HepG2 (cell line): ENCODE results near the gene TNNT3. TPM values are rescaled to one million over a fixed set of nuclear protein-coding genes. Genes with fewer than 3 reads are reported as not detected.

ENCODE experiments used
- FOXM1 ChIP-seq: sonication (generic); formaldehyde crosslinking; IDR thresholded peaks from 2 replicates; pipeline ENCODE4 v1.5.0; 2020; ENCODE audit warnings: missing genetic modification reagents
- IKZF1 ChIP-seq: fragments of 450-650 bp; IDR thresholded peaks from 2 replicates; pipeline ENCODE4 v1.7.1; 2016
- MTF1 ChIP-seq: sonication (generic); formaldehyde crosslinking; IDR thresholded peaks from 2 replicates; pipeline ENCODE4 v1.5.0; 2020; ENCODE audit warnings: missing genetic modification reagents
- PAX8 ChIP-seq: sonication (generic); formaldehyde crosslinking; IDR thresholded peaks from 2 replicates; pipeline ENCODE4 v1.8.0; 2022; ENCODE audit warnings: mild to moderate bottlenecking, missing genetic modification reagents, borderline replicate concordance
- RBM22 ChIP-seq: fragments of 200-400 bp; formaldehyde crosslinking; optimal IDR thresholded peaks from 2 replicates; pipeline ENCODE3; 2017; ENCODE audit warnings: mild to moderate bottlenecking, low read length, moderate library complexity
- RNF2 ChIP-seq: fragments of 450-650 bp; conservative IDR thresholded peaks from 2 replicates; pipeline ENCODE4 v1.6.1; 2016; ENCODE audit warnings: low read depth
- SMAD9 ChIP-seq: sonication (generic); formaldehyde crosslinking; IDR thresholded peaks from 2 replicates; pipeline ENCODE4 v1.5.1; 2020; ENCODE audit warnings: mild to moderate bottlenecking, missing genetic modification reagents
- SP2 ChIP-seq: sonication (generic); formaldehyde crosslinking; IDR thresholded peaks from 2 replicates; pipeline ENCODE4 v1.5.1; 2020; ENCODE audit warnings: mild to moderate bottlenecking, missing genetic modification reagents
- XBP1 ChIP-seq: sonication (generic); formaldehyde crosslinking; IDR thresholded peaks from 2 replicates; pipeline ENCODE4 v1.5.0; 2020; ENCODE audit warnings: missing genetic modification reagents
- ZBTB37 ChIP-seq: sonication (generic); formaldehyde crosslinking; IDR thresholded peaks from 2 replicates; pipeline ENCODE4 v1.4.0; 2020; ENCODE audit warnings: mild to moderate bottlenecking, missing genetic modification reagents
- ZFP91 ChIP-seq: sonication (generic); formaldehyde crosslinking; IDR thresholded peaks from 2 replicates; pipeline ENCODE4 v1.9.0; 2022; ENCODE audit warnings: missing genetic modification reagents, mild to moderate bottlenecking, borderline replicate concordance
- ZNF431 ChIP-seq: sonication (generic); formaldehyde crosslinking; IDR thresholded peaks from 2 replicates; pipeline ENCODE4 v1.9.0; 2022; ENCODE audit warnings: missing genetic modification reagents, low read depth, mild to moderate bottlenecking, borderline replicate concordance
- ZSCAN25 ChIP-seq: sonication (generic); formaldehyde crosslinking; IDR thresholded peaks from 2 replicates; pipeline ENCODE4 v1.8.0; 2022; ENCODE audit warnings: mild to moderate bottlenecking, missing genetic modification reagents
- polyA plus RNA-seq, 8 experiments: library from polyadenylated mRNA; depleted of rRNA in 3 of 8; stranded (reverse) in 7 of 8; unstranded in 1 of 8; fragments of >200 nt; fragmentation: Illumina TruSeq in 4 of 8; extraction: Trizol in 4 of 8; gene quantifications; 2 replicates each; pipeline versions ENCODE4 v1.2.1 to v1.2.3, GENCODE V29; 2011 to 2016; ENCODE audit warnings: low read depth in 4 of 8, missing spikeins in 1 of 8, mixed read lengths in 1 of 8; ENCODE audit not compliant: insufficient read depth in 1 of 8
- total RNA-seq, 5 experiments: library from RNA; depleted of rRNA; stranded (reverse); fragments of >200 nt; fragmentation: Illumina TruSeq; extraction: Trizol; gene quantifications; 2 replicates each; pipeline ENCODE4 v1.2.3, GENCODE V29; 2016; ENCODE audit warnings: low read depth in 1 of 5
- TF ChIP-seq, protein P1 (sequence below): IDR thresholded peaks from 2 replicates; pipeline ENCODE4 v1.6.1; 2016
- TF ChIP-seq, protein P2 (sequence below): sonication (generic); formaldehyde crosslinking; conservative IDR thresholded peaks from 2 replicates; pipeline ENCODE4 v1.4.0; 2020; ENCODE audit warnings: missing genetic modification reagents
- TF ChIP-seq, protein P3 (sequence below): sonication (generic); formaldehyde crosslinking; IDR thresholded peaks from 2 replicates; pipeline ENCODE4 v1.5.1; 2020; ENCODE audit warnings: mild to moderate bottlenecking, missing genetic modification reagents, borderline replicate concordance
- TF ChIP-seq, protein P4 (sequence below): sonication (generic); formaldehyde crosslinking; IDR thresholded peaks from 2 replicates; pipeline ENCODE4 v1.4.0; 2020; ENCODE audit warnings: missing genetic modification reagents, borderline replicate concordance

The TNNT3 gene
- total and polyA plus RNA-seq, 2 of the 13 experiments (the other 11 are each of a cell fraction or from before 2014, with no cell fraction given) = not detected

- TF ChIP-seq, protein P1, sequence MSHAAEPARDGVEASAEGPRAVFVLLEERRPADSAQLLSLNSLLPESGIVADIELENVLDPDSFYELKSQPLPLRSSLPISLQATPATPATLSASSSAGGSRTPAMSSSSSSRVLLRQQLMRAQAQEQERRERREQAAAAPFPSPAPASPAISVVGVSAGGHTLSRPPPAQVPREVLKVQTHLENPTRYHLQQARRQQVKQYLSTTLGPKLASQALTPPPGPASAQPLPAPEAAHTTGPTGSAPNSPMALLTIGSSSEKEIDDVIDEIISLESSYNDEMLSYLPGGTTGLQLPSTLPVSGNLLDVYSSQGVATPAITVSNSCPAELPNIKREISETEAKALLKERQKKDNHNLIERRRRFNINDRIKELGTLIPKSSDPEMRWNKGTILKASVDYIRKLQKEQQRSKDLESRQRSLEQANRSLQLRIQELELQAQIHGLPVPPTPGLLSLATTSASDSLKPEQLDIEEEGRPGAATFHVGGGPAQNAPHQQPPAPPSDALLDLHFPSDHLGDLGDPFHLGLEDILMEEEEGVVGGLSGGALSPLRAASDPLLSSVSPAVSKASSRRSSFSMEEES (CRISPR knock-in tag) = no peak
- TF ChIP-seq XBP1 (CRISPR knock-in tag) (no peak), IKZF1 (no peak), ZFP91 (CRISPR knock-in tag) (no peak), ZBTB37 (no peak), PAX8 (CRISPR knock-in tag) (no peak), ZNF431 (CRISPR knock-in tag) (no peak), ZSCAN25 (CRISPR knock-in tag) (peak; percentile 96), RBM22 (no peak), SMAD9 (CRISPR knock-in tag) (no peak), MTF1 (CRISPR knock-in tag) (no peak), FOXM1 (CRISPR knock-in tag) (no peak), SP2 (CRISPR knock-in tag) (no peak), RNF2 (0 out of 2 replicates have a peak, but pooled peaks have one; percentile 26)
- TF ChIP-seq, protein P2, sequence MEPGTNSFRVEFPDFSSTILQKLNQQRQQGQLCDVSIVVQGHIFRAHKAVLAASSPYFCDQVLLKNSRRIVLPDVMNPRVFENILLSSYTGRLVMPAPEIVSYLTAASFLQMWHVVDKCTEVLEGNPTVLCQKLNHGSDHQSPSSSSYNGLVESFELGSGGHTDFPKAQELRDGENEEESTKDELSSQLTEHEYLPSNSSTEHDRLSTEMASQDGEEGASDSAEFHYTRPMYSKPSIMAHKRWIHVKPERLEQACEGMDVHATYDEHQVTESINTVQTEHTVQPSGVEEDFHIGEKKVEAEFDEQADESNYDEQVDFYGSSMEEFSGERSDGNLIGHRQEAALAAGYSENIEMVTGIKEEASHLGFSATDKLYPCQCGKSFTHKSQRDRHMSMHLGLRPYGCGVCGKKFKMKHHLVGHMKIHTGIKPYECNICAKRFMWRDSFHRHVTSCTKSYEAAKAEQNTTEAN (CRISPR knock-in tag) = no peak
- TF ChIP-seq, protein P3, sequence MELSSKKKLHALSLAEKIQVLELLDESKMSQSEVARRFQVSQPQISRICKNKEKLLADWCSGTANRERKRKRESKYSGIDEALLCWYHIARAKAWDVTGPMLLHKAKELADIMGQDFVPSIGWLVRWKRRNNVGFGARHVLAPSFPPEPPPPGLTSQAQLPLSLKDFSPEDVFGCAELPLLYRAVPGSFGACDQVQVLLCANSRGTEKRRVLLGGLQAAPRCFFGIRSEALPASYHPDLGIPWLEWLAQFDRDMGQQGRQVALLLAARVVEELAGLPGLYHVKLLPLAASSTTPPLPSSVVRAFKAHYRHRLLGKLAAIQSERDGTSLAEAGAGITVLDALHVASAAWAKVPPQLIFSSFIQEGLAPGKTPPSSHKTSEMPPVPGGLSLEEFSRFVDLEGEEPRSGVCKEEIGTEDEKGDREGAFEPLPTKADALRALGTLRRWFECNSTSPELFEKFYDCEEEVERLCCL (CRISPR knock-in tag) = no peak
- TF ChIP-seq, protein P4, sequence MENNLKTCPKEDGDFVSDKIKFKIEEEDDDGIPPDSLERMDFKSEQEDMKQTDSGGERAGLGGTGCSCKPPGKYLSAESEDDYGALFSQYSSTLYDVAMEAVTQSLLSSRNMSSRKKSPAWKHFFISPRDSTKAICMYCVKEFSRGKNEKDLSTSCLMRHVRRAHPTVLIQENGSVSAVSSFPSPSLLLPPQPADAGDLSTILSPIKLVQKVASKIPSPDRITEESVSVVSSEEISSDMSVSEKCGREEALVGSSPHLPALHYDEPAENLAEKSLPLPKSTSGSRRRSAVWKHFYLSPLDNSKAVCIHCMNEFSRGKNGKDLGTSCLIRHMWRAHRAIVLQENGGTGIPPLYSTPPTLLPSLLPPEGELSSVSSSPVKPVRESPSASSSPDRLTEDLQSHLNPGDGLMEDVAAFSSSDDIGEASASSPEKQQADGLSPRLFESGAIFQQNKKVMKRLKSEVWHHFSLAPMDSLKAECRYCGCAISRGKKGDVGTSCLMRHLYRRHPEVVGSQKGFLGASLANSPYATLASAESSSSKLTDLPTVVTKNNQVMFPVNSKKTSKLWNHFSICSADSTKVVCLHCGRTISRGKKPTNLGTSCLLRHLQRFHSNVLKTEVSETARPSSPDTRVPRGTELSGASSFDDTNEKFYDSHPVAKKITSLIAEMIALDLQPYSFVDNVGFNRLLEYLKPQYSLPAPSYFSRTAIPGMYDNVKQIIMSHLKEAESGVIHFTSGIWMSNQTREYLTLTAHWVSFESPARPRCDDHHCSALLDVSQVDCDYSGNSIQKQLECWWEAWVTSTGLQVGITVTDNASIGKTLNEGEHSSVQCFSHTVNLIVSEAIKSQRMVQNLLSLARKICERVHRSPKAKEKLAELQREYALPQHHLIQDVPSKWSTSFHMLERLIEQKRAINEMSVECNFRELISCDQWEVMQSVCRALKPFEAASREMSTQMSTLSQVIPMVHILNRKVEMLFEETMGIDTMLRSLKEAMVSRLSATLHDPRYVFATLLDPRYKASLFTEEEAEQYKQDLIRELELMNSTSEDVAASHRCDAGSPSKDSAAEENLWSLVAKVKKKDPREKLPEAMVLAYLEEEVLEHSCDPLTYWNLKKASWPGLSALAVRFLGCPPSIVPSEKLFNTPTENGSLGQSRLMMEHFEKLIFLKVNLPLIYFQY (CRISPR knock-in tag) = no peak
Measured at GRCh38 chr11:1882265-1883238, 37.0 kb upstream of the TNNT3 start (continued).
